BLaER1 (cell line): Measurements from ENCODE around the gene MAST4.

ENCODE experiments used
- H3K27ac ChIP-seq: shearing (Covaris generic); formaldehyde crosslinking; 2 replicates; pipeline ENCODE4 v1.8.1; 2022
- H3K27me3 ChIP-seq: shearing (Covaris generic); formaldehyde crosslinking; 2 replicates; pipeline ENCODE4 v1.8.1; 2022
- H3K36me3 ChIP-seq: shearing (Covaris generic); formaldehyde crosslinking; 2 replicates; pipeline ENCODE4 v1.8.1; 2022
- H3K4me1 ChIP-seq: shearing (Covaris generic); formaldehyde crosslinking; 2 replicates; pipeline ENCODE4 v1.8.1; 2022
- H3K4me2 ChIP-seq: shearing (Covaris generic); formaldehyde crosslinking; 2 replicates; pipeline ENCODE4 v1.8.1; 2022
- H3K4me3 ChIP-seq: shearing (Covaris generic); formaldehyde crosslinking; 2 replicates; pipeline ENCODE4 v1.8.1; 2022
- H3K9ac ChIP-seq: shearing (Covaris generic); formaldehyde crosslinking; 2 replicates; pipeline ENCODE4 v1.8.1; 2022
- H3K9me3 ChIP-seq: shearing (Covaris generic); formaldehyde crosslinking; 2 replicates; pipeline ENCODE4 v1.8.1; 2022
- H4K20me1 ChIP-seq: shearing (Covaris generic); formaldehyde crosslinking; 2 replicates; pipeline ENCODE4 v1.8.1; 2022
- Cebpa-rat ChIP-seq: shearing (Covaris generic); IDR thresholded peaks from 2 replicates; pipeline ENCODE4 v1.8.1; 2022

The MAST4 gene

GRCh38 chr5:67059744-67060490 is 463.7 kb downstream of the MAST4 start:
- H3K4me2 ChIP-seq, result no peak overlapping the region
- H3K27me3 ChIP-seq, result no peaks in the 10 kb centered on the region

GRCh38 chr5:67061511-67061910 is 465.3 kb downstream of the MAST4 start:
- Histone ChIP-seq H3K4me3 (no peak overlapping the region), H3K4me2 (no peak overlapping the region), H3K36me3 (peaks cover 15% of the 10 kb centered on the region; the same call in 1 of the 2 replicates), H3K9ac (no peak overlapping the region), H3K27ac (no peak overlapping the region), H3K9me3 (no peaks in the 10 kb centered on the region), H3K4me1 (no peaks in the 10 kb centered on the region), H3K27me3 (no peaks in the 10 kb centered on the region), H4K20me1 (no peaks in the 10 kb centered on the region)
- no peak for TF ChIP-seq Cebpa-rat

More at GRCh38 chr5:67059744-67060490, 463.7 kb downstream of the MAST4 start:
- no peak overlapping the region for H3K4me3 ChIP-seq
- H3K4me1 ChIP-seq, result no peaks in the 10 kb centered on the region
- TF ChIP-seq Cebpa-rat, result no peak
- H3K9ac ChIP-seq, result no peak overlapping the region
- peaks cover 16% of the 10 kb centered on the region; the same call in 1 of the 2 replicates for H3K36me3 ChIP-seq
- H4K20me1 ChIP-seq, result no peaks in the 10 kb centered on the region
- H3K27ac ChIP-seq, result no peak overlapping the region
- no peaks in the 10 kb centered on the region for H3K9me3 ChIP-seq

- H3K4me1 ChIP-seq, result no peaks in the 10 kb centered on the region
- no peak overlapping the region for H3K4me3 ChIP-seq
- H3K4me2 ChIP-seq, result no peak overlapping the region
- no peak overlapping the region for H3K9ac ChIP-seq
- no peaks in the 10 kb centered on the region for H3K9me3 ChIP-seq
- H4K20me1 ChIP-seq, result no peaks in the 10 kb centered on the region
- H3K27ac ChIP-seq, result no peak overlapping the region
- H3K27me3 ChIP-seq, result no peaks in the 10 kb centered on the region
- H3K36me3 ChIP-seq, result peaks cover 12% of the 10 kb centered on the region; the same call in 1 of the 2 replicates
- no peak for TF ChIP-seq Cebpa-rat
Measured at GRCh38 chr5:67063055-67063454, 466.9 kb downstream of the MAST4 start.

- H4K20me1 ChIP-seq, result no peaks in the 10 kb centered on the region
- H3K27ac ChIP-seq, result no peak overlapping the region
- H3K9me3 ChIP-seq, result no peaks in the 10 kb centered on the region
- peaks cover 12% of the 10 kb centered on the region; the same call in 1 of the 2 replicates for H3K36me3 ChIP-seq
- no peak overlapping the region for H3K4me3 ChIP-seq
- H3K4me2 ChIP-seq, result no peak overlapping the region
- H3K4me1 ChIP-seq, result no peaks in the 10 kb centered on the region
- no peak for TF ChIP-seq Cebpa-rat
- no peaks in the 10 kb centered on the region for H3K27me3 ChIP-seq
- no peak overlapping the region for H3K9ac ChIP-seq
Measured at GRCh38 chr5:67063791-67064190, 467.6 kb downstream of the MAST4 start.

- Histone ChIP-seq H3K27ac (no peak overlapping the region), H3K9ac (no peak overlapping the region), H3K27me3 (no peaks in the 10 kb centered on the region), H3K4me2 (no peak overlapping the region), H4K20me1 (no peaks in the 10 kb centered on the region), H3K9me3 (no peaks in the 10 kb centered on the region), H3K4me1 (0 out of 2 replicates have a peak, but pooled peaks cover 5% of the 10 kb centered on the region), H3K4me3 (no peak overlapping the region), H3K36me3 (peaks cover 12% of the 10 kb centered on the region; the same call in 1 of the 2 replicates)
- no peak for TF ChIP-seq Cebpa-rat
Measured at GRCh38 chr5:67065237-67065636, 469.0 kb downstream of the MAST4 start.

- Histone ChIP-seq H3K4me2 (no peak overlapping the region), H3K4me3 (no peak overlapping the region), H4K20me1 (no peaks in the 10 kb centered on the region), H3K27me3 (no peaks in the 10 kb centered on the region), H3K4me1 (0 out of 2 replicates have a peak, but pooled peaks cover 5% of the 10 kb centered on the region), H3K9ac (no peak overlapping the region), H3K36me3 (peaks cover 12% of the 10 kb centered on the region; the same call in 1 of the 2 replicates), H3K9me3 (no peaks in the 10 kb centered on the region), H3K27ac (no peak overlapping the region)
- TF ChIP-seq Cebpa-rat, result no peak
Measured at GRCh38 chr5:67065696-67066095, 469.5 kb downstream of the MAST4 start.

GRCh38 chr5:67066815-67067214 is 470.6 kb downstream of the MAST4 start:
- H4K20me1 ChIP-seq, result no peaks in the 10 kb centered on the region
- H3K9me3 ChIP-seq, result no peaks in the 10 kb centered on the region
- no peak overlapping the region for H3K27ac ChIP-seq
- TF ChIP-seq Cebpa-rat, result no peak
- H3K4me2 ChIP-seq, result no peak overlapping the region
- no peak overlapping the region for H3K9ac ChIP-seq
- no peak overlapping the region for H3K4me3 ChIP-seq
- peaks cover 12% of the 10 kb centered on the region; the same call in 1 of the 2 replicates for H3K36me3 ChIP-seq
- no peaks in the 10 kb centered on the region for H3K27me3 ChIP-seq
- H3K4me1 ChIP-seq, result 0 out of 2 replicates have a peak, but pooled peaks cover 5% of the 10 kb centered on the region

GRCh38 chr5:67073045-67073680 is 477.0 kb downstream of the MAST4 start:
- no peak overlapping the region for H3K27ac ChIP-seq
- no peaks in the 10 kb centered on the region for H3K9me3 ChIP-seq
- TF ChIP-seq Cebpa-rat, result no peak
- H4K20me1 ChIP-seq, result no peaks in the 10 kb centered on the region
- H3K36me3 ChIP-seq, result no peaks in the 10 kb centered on the region
- H3K27me3 ChIP-seq, result no peaks in the 10 kb centered on the region
- no peak overlapping the region for H3K4me2 ChIP-seq
- H3K9ac ChIP-seq, result no peak overlapping the region
- 0 out of 2 replicates have a peak, but pooled peaks cover 5% of the 10 kb centered on the region for H3K4me1 ChIP-seq
- H3K4me3 ChIP-seq, result no peak overlapping the region

- Histone ChIP-seq H3K27ac (no peak overlapping the region), H3K9me3 (no peaks in the 10 kb centered on the region), H4K20me1 (no peaks in the 10 kb centered on the region), H3K4me1 (no peaks in the 10 kb centered on the region), H3K27me3 (no peaks in the 10 kb centered on the region), H3K36me3 (no peaks in the 10 kb centered on the region), H3K9ac (no peak overlapping the region), H3K4me2 (no peak overlapping the region), H3K4me3 (no peak overlapping the region)
- TF ChIP-seq Cebpa-rat, result no peak
Measured at GRCh38 chr5:67077296-67077695, 481.1 kb downstream of the MAST4 start.

- Histone ChIP-seq H3K9ac (no peak overlapping the region), H3K4me3 (no peak overlapping the region), H3K36me3 (no peaks in the 10 kb centered on the region), H3K27me3 (no peaks in the 10 kb centered on the region), H4K20me1 (no peaks in the 10 kb centered on the region), H3K4me2 (no peak overlapping the region), H3K27ac (no peak overlapping the region), H3K9me3 (no peaks in the 10 kb centered on the region), H3K4me1 (no peaks in the 10 kb centered on the region)
- TF ChIP-seq Cebpa-rat, result no peak
Measured at GRCh38 chr5:67081261-67081660, 485.1 kb downstream of the MAST4 start.
